Astrocyte (in vitro differentiated cells and primary cell): ENCODE measurements around the gene CR2. TPM values are rescaled to one million over a fixed set of nuclear protein-coding genes. Genes with fewer than 3 reads are reported as not detected.

Source experiments
- DNase-seq: peaks from one replicate; pipeline ENCODE4 v3.0.0-alpha.2; 2010; ENCODE audit warnings: low read depth
- FAIRE-seq: peaks from 2 replicates; lab custom pipeline; 2011; peaks lifted over from hg19 to GRCh38; lab: Jason Lieb, UNC
- H2AFZ ChIP-seq: 2 replicates; pipeline ENCODE4 v1.6.0; 2012; ENCODE audit warnings: low read depth, low read length, inconsistent platforms
- H3K27ac ChIP-seq: 2 replicates; pipeline ENCODE4 v1.5.1; 2011; ENCODE audit warnings: low read depth, low read length, inconsistent platforms
- H3K27me3 ChIP-seq: 2 replicates; pipeline ENCODE4 v1.6.0; 2011; ENCODE audit warnings: low read length, inconsistent platforms; ENCODE audit not compliant: insufficient read depth
- H3K36me3 ChIP-seq: 2 replicates; pipeline ENCODE4 v1.5.1; 2011; ENCODE audit warnings: low read length, inconsistent platforms; ENCODE audit not compliant: insufficient read depth
- H3K4me1 ChIP-seq: 2 replicates; pipeline ENCODE4 v1.5.1; 2011; ENCODE audit warnings: low read length, inconsistent platforms; ENCODE audit not compliant: insufficient read depth
- H3K4me2 ChIP-seq: 2 replicates; pipeline ENCODE4 v1.6.0; 2012; ENCODE audit warnings: low read length, inconsistent platforms
- H3K4me3 ChIP-seq: 2 replicates; pipeline ENCODE4 v1.5.1; 2011; ENCODE audit warnings: low read depth, mild to moderate bottlenecking, low read length, inconsistent platforms; ENCODE audit not compliant: insufficient read depth
- H3K79me2 ChIP-seq: 2 replicates; pipeline ENCODE4 v1.6.0; 2012; ENCODE audit warnings: mild to moderate bottlenecking, low read length, inconsistent platforms; ENCODE audit not compliant: insufficient read depth
- H3K9ac ChIP-seq: 2 replicates; pipeline ENCODE4 v1.6.0; 2012; ENCODE audit warnings: mild to moderate bottlenecking, low read length, inconsistent platforms
- H3K9me3 ChIP-seq: 2 replicates; pipeline ENCODE4 v1.5.1; 2012; ENCODE audit warnings: low read depth, mild to moderate bottlenecking, low read length, inconsistent platforms; ENCODE audit not compliant: insufficient read depth
- H4K20me1 ChIP-seq: 2 replicates; pipeline ENCODE4 v1.6.0; 2012; ENCODE audit warnings: low read length, inconsistent platforms; ENCODE audit not compliant: insufficient read depth
- H3K27ac Mint-ChIP-seq: one replicate; pipeline ENCODE4 v1.8.0; 2021; ENCODE audit warnings: mild to moderate bottlenecking, mixed read lengths; ENCODE audit not compliant: unreplicated experiment
- H3K27me3 Mint-ChIP-seq: one replicate; pipeline ENCODE4 v1.8.0; 2021; ENCODE audit warnings: low read depth, mixed read lengths; ENCODE audit not compliant: unreplicated experiment
- H3K36me3 Mint-ChIP-seq: one replicate; pipeline ENCODE4 v1.8.0; 2021; ENCODE audit warnings: low read depth, mixed read lengths; ENCODE audit not compliant: unreplicated experiment
- H3K4me1 Mint-ChIP-seq: one replicate; pipeline ENCODE4 v1.8.0; 2021; ENCODE audit warnings: low read depth, mixed read lengths; ENCODE audit not compliant: unreplicated experiment
- H3K4me3 Mint-ChIP-seq: one replicate; pipeline ENCODE4 v1.8.0; 2021; ENCODE audit warnings: mild to moderate bottlenecking, moderate library complexity, mixed read lengths; ENCODE audit not compliant: unreplicated experiment
- H3K9me3 Mint-ChIP-seq: one replicate; pipeline ENCODE4 v1.8.0; 2021; ENCODE audit warnings: mild to moderate bottlenecking, mixed read lengths; ENCODE audit not compliant: unreplicated experiment
- CTCF ChIP-seq: IDR thresholded peaks from 2 replicates; pipeline ENCODE4 v1.5.1; 2011; ENCODE audit warnings: low read depth, mild to moderate bottlenecking, inconsistent platforms, low read length, moderate library complexity; ENCODE audit not compliant: insufficient read depth
- EZH2 ChIP-seq: IDR thresholded peaks from 2 replicates; pipeline ENCODE4 v1.6.1; 2012; ENCODE audit warnings: mild to moderate bottlenecking, low read length, inconsistent platforms; ENCODE audit not compliant: insufficient read depth
- total RNA-seq: library from RNA; stranded (reverse); gene quantifications from 2 replicates; pipeline ENCODE4 v1.2.1, GENCODE V29; 2021

Gene CR2
- total RNA-seq, 1 donor from 2014 or later: 0.09 TPM

DNA sequence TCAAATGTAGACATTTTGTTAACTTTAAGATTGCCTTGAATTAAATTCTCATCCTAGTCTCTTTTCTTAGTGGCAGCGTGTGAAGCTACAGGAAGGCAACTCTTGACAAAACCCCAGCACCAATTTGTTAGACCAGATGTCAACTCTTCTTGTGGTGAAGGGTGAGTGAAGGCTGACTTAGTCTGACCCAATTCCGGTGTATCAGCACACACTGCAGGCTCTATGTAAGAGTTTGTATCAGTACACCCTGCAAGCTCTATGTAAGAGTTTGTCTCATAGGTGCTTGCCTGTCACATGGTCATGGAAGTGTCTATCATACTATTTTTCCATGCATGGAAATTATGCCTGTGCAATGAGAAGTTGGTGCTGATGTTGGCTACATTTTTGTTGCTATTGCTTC, 16.8 kb downstream of the CR2 start:
- no peak overlapping the region for H3K4me3 Mint-ChIP-seq
- Histone ChIP-seq H3K4me2 (no peak overlapping the region), H3K4me1 (no peaks in the 10 kb centered on the region), H3K9ac (no peak overlapping the region), H4K20me1 (no peaks in the 10 kb centered on the region), H2AFZ (no peak overlapping the region), H3K36me3 (no peaks in the 10 kb centered on the region), H3K27me3 (no peaks in the 10 kb centered on the region), H3K4me3 (no peak overlapping the region), H3K27ac (no peak overlapping the region), H3K9me3 (no peaks in the 10 kb centered on the region), H3K79me2 (no peaks in the 10 kb centered on the region)
- peaks cover 26% of the 10 kb centered on the region for H3K27me3 Mint-ChIP-seq
- H3K36me3 Mint-ChIP-seq: no peaks in the 10 kb centered on the region
- DNase-seq (no peak), FAIRE-seq (no peak)
- no peak overlapping the region for H3K27ac Mint-ChIP-seq
- TF ChIP-seq EZH2 (no peak), CTCF (no peak)
- no peaks in the 10 kb centered on the region for H3K9me3 Mint-ChIP-seq
- no peaks in the 10 kb centered on the region for H3K4me1 Mint-ChIP-seq

DNA sequence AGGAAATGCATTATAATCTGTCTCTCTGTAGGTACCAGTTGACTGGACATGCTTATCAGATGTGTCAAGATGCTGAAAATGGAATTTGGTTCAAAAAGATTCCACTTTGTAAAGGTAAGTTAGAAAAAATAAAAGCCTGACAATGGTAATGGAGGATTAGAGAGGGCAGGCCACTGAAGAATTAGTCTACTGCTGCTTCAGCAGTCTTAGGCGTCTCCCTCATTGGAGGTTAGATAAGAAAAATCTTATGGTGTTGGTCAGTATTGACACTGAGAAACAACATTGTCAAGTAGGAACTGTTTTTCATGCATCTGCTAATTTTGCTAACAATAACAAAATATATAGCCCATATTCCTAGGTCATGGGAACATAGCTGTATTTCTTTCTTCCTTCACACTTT, 20.1 kb downstream of the CR2 start:
- Histone ChIP-seq H3K27me3 (no peaks in the 10 kb centered on the region), H3K27ac (no peak overlapping the region), H3K4me2 (no peak overlapping the region), H3K36me3 (no peaks in the 10 kb centered on the region), H3K4me1 (no peaks in the 10 kb centered on the region), H3K9ac (no peak overlapping the region), H2AFZ (no peak overlapping the region), H4K20me1 (no peaks in the 10 kb centered on the region), H3K79me2 (no peaks in the 10 kb centered on the region), H3K4me3 (no peak overlapping the region), H3K9me3 (no peaks in the 10 kb centered on the region)
- Mint-ChIP-seq H3K4me3 (no peak overlapping the region), H3K36me3 (no peaks in the 10 kb centered on the region), H3K27ac (no peak overlapping the region), H3K27me3 (peaks cover 13% of the 10 kb centered on the region), H3K9me3 (no peaks in the 10 kb centered on the region), H3K4me1 (no peaks in the 10 kb centered on the region)
- TF ChIP-seq CTCF: no peak
- TF ChIP-seq EZH2: no peak
- DNase-seq (no peak), FAIRE-seq (no peak)

DNA sequence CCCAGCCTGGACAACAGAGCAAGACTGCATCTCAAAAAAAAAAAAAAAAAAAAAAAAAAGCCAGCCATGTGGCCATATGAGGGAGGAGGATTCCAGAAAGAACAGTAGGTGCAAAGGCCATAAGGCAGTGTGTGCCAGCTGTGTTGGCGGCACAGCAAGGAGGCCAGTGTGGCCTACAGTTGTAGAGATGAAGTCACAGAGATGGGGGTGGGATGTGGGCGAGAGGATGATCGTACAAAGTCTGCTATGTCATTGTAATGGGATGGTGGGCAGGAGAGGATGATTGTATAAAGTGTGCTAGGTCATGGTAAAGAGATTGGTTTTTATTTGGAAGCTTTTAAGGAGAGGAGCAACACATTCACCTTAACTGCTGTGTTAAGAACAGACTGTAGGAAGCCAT, 32.1 kb downstream of the CR2 start:
- Histone ChIP-seq H3K36me3 (no peaks in the 10 kb centered on the region), H3K27ac (no peak overlapping the region), H3K79me2 (no peaks in the 10 kb centered on the region), H4K20me1 (no peaks in the 10 kb centered on the region), H3K9me3 (no peaks in the 10 kb centered on the region), H3K4me2 (no peak overlapping the region), H2AFZ (no peak overlapping the region), H3K4me1 (no peaks in the 10 kb centered on the region), H3K9ac (no peak overlapping the region), H3K27me3 (no peaks in the 10 kb centered on the region), H3K4me3 (no peak overlapping the region)
- DNase-seq: no peak
- peaks cover 31% of the 10 kb centered on the region for H3K27me3 Mint-ChIP-seq
- no peaks in the 10 kb centered on the region for H3K4me1 Mint-ChIP-seq
- no peak overlapping the region for H3K4me3 Mint-ChIP-seq
- H3K36me3 Mint-ChIP-seq: no peaks in the 10 kb centered on the region
- H3K27ac Mint-ChIP-seq: no peak overlapping the region
- no peak for TF ChIP-seq EZH2
- TF ChIP-seq CTCF: no peak
- no peaks in the 10 kb centered on the region for H3K9me3 Mint-ChIP-seq
- FAIRE-seq: no peak
